ENCODE measurements around the gene TRERF1. TPM values are rescaled to one million over a fixed set of nuclear protein-coding genes. Genes with fewer than 3 reads are reported as not detected.

TRERF1 gene
- total and polyA plus RNA-seq, 2 of the 4 experiments (the other 2 are of a cell fraction), result 6.3 to 9.9 TPM

DNA sequence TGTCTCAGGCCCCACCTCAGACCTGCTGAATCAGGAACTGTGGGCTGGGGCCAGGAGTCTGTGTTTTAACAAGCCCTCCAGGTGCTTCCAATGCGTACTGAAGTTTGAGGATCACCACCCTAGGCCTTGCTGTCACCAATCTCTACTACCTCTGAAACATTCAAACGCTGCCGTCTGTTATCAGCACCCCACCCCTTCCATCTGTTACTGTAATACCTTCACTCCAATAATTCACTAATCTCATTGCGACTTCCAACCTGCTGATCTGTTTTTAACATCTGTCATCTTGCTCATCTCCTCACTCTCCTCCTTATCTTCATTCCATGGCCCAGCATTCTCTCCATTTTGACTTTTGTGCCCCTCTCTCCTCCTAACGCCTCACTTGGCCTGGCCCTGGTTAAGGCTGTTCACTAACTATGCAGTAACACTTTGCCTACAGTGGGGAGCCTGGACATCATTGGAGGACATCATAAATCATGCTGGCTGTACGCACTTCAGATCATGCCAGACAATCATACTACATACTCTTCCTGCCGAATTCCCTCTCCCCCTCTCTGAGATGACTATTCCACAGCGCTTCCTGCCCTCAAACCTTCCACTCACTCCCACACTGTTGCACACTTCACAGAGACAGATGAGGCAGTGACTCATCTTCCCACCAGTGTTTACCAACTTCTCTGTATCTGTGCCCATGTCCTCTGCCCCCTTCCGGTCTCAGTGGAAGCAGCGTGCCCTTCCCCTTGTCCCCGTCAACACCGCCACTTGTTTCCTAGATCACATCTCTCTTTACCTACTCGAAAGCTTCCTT lies 254.0 kb downstream of the TRERF1 start:
- CTCF ChIA-PET, result no interaction called here
- dilution Hi-C loops (cut with HindIII; ENCODE audit: low sequenced_read_pairs, unreplicated experiment) (no loop called here), in situ Hi-C loops (cut with MboI; ENCODE audit: low sequenced_read_pairs) (no loop called here), intact Hi-C loops (cut with micrococcal nuclease) (no loop called here)
- Histone ChIP-seq H3K27ac (ENCODE audit: insufficient read depth, low read length) (peak overlapping the region; percentile 71), H3K36me3 (ENCODE audit: control insufficient read depth, insufficient read depth, low read length) (no peaks in the 10 kb centered on the region), H4K8ac (ENCODE audit: low read depth in 2 of 2, low read length in 2 of 2) (peak overlapping the region; percentile 43 to 91), H2BK15ac (ENCODE audit: low read depth, low read length) (peak overlapping the region; percentile 98), H2BK5ac (ENCODE audit: low read depth, low read length, poor library complexity, severe bottlenecking) (peak overlapping the region; percentile 86), H3K9me3 (ENCODE audit: control insufficient read depth, insufficient read depth, low read length) (no peaks in the 10 kb centered on the region), H4K20me1 (ENCODE audit: insufficient read depth, low read length) (no peaks in the 10 kb centered on the region; the same call in 1 of the 2 replicates), H3K4me3 (ENCODE audit: insufficient read depth, low read depth, low read length) (no peak overlapping the region), H3K23ac (ENCODE audit: low read depth, low read length) (peak overlapping the region; percentile 61), H2BK120ac (ENCODE audit: low read depth, low read length) (peak overlapping the region; percentile 92), H2AK5ac (ENCODE audit: low read depth, low read length) (peak overlapping the region; percentile 96), H3K4me1 (ENCODE audit: control insufficient read depth, insufficient read depth, low read length) (peaks cover 30% of the 10 kb centered on the region), H3K79me1 (ENCODE audit: low read depth in 1 of 2, low read length in 2 of 2) (peaks cover 0 to 21% of the 10 kb centered on the region in 2 experiments; a peak in 2 of 4 replicates), H3K9ac (ENCODE audit: low read depth, low read length) (peak overlapping the region; percentile 18; the same call in 1 of the 2 replicates), H3K27me3 (ENCODE audit: control insufficient read depth, insufficient read depth, low read length) (no peaks in the 10 kb centered on the region), H4K91ac (ENCODE audit: insufficient read depth, low read depth, low read length) (peak overlapping the region; percentile 86), H2AFZ (replicated peaks; ENCODE audit: low read length, poor library complexity) (peak overlapping the region; percentile 73), H3K56ac (ENCODE audit: extremely low read depth, insufficient read depth, low read length) (peak overlapping the region; percentile 19; the same call in 1 of the 2 replicates), H2AK9ac (replicated peaks; ENCODE audit: low read depth, low read length, poor library complexity) (peak overlapping the region; percentile 63), H3K9me1 (ENCODE audit: insufficient read depth, low read length) (peaks cover 25% of the 10 kb centered on the region), H3K4me2 (ENCODE audit: low read depth, low read length) (peak overlapping the region; percentile 56), H4K5ac (ENCODE audit: low read depth, low read length) (peak overlapping the region; percentile 46), H3K4ac (ENCODE audit: low read depth, low read length) (peak overlapping the region; percentile 93), H3K18ac (ENCODE audit: low read depth, low read length) (peak overlapping the region; percentile 78), H2BK20ac (ENCODE audit: low read depth, low read length) (peak overlapping the region; percentile 83), H3K14ac (replicated peaks; ENCODE audit: low read depth, low read length) (peak overlapping the region; percentile 88)
- WGBS, 2 experiments (ENCODE audit: extremely low coverage in 2 of 2, insufficient read length in 1 of 2), result 65% methylated on average over 9 of the region's 13 CpGs; no CpG with 5 or more reads in 1 of the 2 experiments
- TF ChIP-seq BHLHE40 (IDR thresholded peaks at IDR 0.05; ENCODE audit: low read depth, low read length), result peak; percentile 76; the same call in 1 of the 2 replicates
- TF ChIP-seq MAZ (IDR thresholded peaks at IDR 0.05; ENCODE audit: borderline replicate concordance, low read depth, low read length), result 0 out of 2 replicates have a peak, but pooled peaks have one; percentile 42
- TF ChIP-seq CHD1 (IDR thresholded peaks at IDR 0.05; ENCODE audit: low read depth, low read length), result no peak
- TF ChIP-seq SMC3 (IDR thresholded peaks at IDR 0.05; ENCODE audit: low read depth, low read length), result no peak
- no peak for TF ChIP-seq NFE2L2 (IDR thresholded peaks at IDR 0.05; ENCODE audit: low read depth, low read length)
- peak; percentile 93 for TF ChIP-seq FOS (IDR thresholded peaks at IDR 0.05; ENCODE audit: low read depth, low read length)
- no peak for TF ChIP-seq MXI1 (IDR thresholded peaks at IDR 0.05; ENCODE audit: borderline replicate concordance, low read depth, low read length)
- TF ChIP-seq RCOR1 (IDR thresholded peaks at IDR 0.05; ENCODE audit: insufficient replicate concordance, low read length), result no peak
- TF ChIP-seq, protein P1, sequence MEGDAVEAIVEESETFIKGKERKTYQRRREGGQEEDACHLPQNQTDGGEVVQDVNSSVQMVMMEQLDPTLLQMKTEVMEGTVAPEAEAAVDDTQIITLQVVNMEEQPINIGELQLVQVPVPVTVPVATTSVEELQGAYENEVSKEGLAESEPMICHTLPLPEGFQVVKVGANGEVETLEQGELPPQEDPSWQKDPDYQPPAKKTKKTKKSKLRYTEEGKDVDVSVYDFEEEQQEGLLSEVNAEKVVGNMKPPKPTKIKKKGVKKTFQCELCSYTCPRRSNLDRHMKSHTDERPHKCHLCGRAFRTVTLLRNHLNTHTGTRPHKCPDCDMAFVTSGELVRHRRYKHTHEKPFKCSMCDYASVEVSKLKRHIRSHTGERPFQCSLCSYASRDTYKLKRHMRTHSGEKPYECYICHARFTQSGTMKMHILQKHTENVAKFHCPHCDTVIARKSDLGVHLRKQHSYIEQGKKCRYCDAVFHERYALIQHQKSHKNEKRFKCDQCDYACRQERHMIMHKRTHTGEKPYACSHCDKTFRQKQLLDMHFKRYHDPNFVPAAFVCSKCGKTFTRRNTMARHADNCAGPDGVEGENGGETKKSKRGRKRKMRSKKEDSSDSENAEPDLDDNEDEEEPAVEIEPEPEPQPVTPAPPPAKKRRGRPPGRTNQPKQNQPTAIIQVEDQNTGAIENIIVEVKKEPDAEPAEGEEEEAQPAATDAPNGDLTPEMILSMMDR (conservative IDR thresholded peaks at IDR 0.05; ENCODE audit: low read depth, low read length), result peak; percentile 32; the same call in 1 of the 2 replicates
- no peak for TF ChIP-seq RAD21 (IDR thresholded peaks at IDR 0.05; ENCODE audit: low read length)
- TF ChIP-seq, protein P2, sequence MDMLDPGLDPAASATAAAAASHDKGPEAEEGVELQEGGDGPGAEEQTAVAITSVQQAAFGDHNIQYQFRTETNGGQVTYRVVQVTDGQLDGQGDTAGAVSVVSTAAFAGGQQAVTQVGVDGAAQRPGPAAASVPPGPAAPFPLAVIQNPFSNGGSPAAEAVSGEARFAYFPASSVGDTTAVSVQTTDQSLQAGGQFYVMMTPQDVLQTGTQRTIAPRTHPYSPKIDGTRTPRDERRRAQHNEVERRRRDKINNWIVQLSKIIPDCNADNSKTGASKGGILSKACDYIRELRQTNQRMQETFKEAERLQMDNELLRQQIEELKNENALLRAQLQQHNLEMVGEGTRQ (IDR thresholded peaks at IDR 0.05; ENCODE audit: low read depth, low read length), result no peak
- peak; percentile 72 for TF ChIP-seq CEBPB (IDR thresholded peaks at IDR 0.05; ENCODE audit: low read depth, low read length)
- POLR2A ChIA-PET (ENCODE audit: unreplicated experiment), result no interaction called here
- BruUV-seq (replicated peaks), result no TSS peak
- DNase-seq (peak; percentile 90), ATAC-seq (ENCODE audit: low read depth) (peak; percentile 67)

Measured in IMR-90 (cell line).